Brain pericyte (primary cell): ENCODE measurements around the gene THG1L.
A peak's percentile ranks its signal among the peaks of the same experiment; 100 is the strongest.
"Not testable (repeated sequence)": the region's sequence is repeated elsewhere in the genome, so short reads cannot be mapped to it uniquely, and the experiment has no call there.

ENCODE experiments used
- DNase-seq: peaks from one replicate; pipeline ENCODE4 v3.0.0-alpha.2; 2012; ENCODE audit warnings: low read depth, low spot score

Gene THG1L

GRCh38 chr5:157731272-157732129, at the start of gene THG1L:
THG1L (plus strand) TSS chr5:157731420; CDS start chr5:157731441, 21 bp downstream.
- peak; percentile 93 for DNase-seq

GRCh38 chr5:157682257-157682656, 49.0 kb upstream of the THG1L start:
- DNase-seq, result no peak

GRCh38 chr5:157686276-157687197, 44.7 kb upstream of the THG1L start:
- not testable (repeated sequence) for DNase-seq

GRCh38 chr5:157687198-157687554, 44.0 kb upstream of the THG1L start:
- no peak for DNase-seq

- no peak for DNase-seq
Observed at GRCh38 chr5:157689942-157690689, 41.1 kb upstream of the THG1L start.

GRCh38 chr5:157690690-157691433, 40.4 kb upstream of the THG1L start:
- DNase-seq, result no peak

GRCh38 chr5:157693816-157694215, 37.4 kb upstream of the THG1L start:
- not testable (repeated sequence) for DNase-seq

- DNase-seq, result not testable (repeated sequence)
Observed at GRCh38 chr5:157696154-157696553, 35.1 kb upstream of the THG1L start.

- DNase-seq, result not testable (repeated sequence)
Observed at GRCh38 chr5:157698674-157699073, 32.5 kb upstream of the THG1L start.

GRCh38 chr5:157703736-157704135, 27.5 kb upstream of the THG1L start:
- DNase-seq, result no peak

- no peak for DNase-seq
Observed at GRCh38 chr5:157708866-157709265, 22.4 kb upstream of the THG1L start.

- DNase-seq, result no peak
Observed at GRCh38 chr5:157709346-157709745, 21.9 kb upstream of the THG1L start.

GRCh38 chr5:157710431-157710830, 20.8 kb upstream of the THG1L start:
- DNase-seq, result no peak

- no peak for DNase-seq
Observed at GRCh38 chr5:157710882-157711281, 20.3 kb upstream of the THG1L start.

- no peak for DNase-seq
Observed at GRCh38 chr5:157713830-157714595, 17.2 kb upstream of the THG1L start.

- DNase-seq, result no peak
Observed at GRCh38 chr5:157714596-157714864, 16.7 kb upstream of the THG1L start.

- peak; percentile 21 for DNase-seq
Observed at GRCh38 chr5:157718519-157718918, 12.7 kb upstream of the THG1L start.

- DNase-seq, result no peak
Observed at GRCh38 chr5:157719245-157719644, 12.0 kb upstream of the THG1L start.

GRCh38 chr5:157721159-157721558, 10.1 kb upstream of the THG1L start:
- no peak for DNase-seq

GRCh38 chr5:157722895-157723294, 8.3 kb upstream of the THG1L start:
- not testable (repeated sequence) for DNase-seq
